Gastrocnemius medialis (tissue), 4 donors: ENCODE measurements around the gene TECPR2.

ENCODE experiments used
- POLR2A ChIP-seq, 2 donors: fragments of 450-650 bp; IDR thresholded peaks; one replicate each; pipeline ENCODE4 v1.6.1; 2017; ENCODE audit warnings: antibody characterized with exemption in 2 of 2, mild to moderate bottlenecking in 2 of 2, moderate library complexity in 2 of 2
- TF ChIP-seq, protein P1 (sequence below), 5 experiments: fragments of 450-650 bp in 3 of 5; fragments of 200-600 bp in 2 of 5; sonication (generic) in 2 of 5; IDR thresholded peaks in 4 of 5; conservative IDR thresholded peaks in 1 of 5; 1 replicate in 4 of 5; 2 replicates in 1 of 5; pipeline ENCODE4 v1.5.1; 2016 to 2019; ENCODE audit warnings: antibody characterized with exemption in 5 of 5, mild to moderate bottlenecking in 3 of 5, moderate library complexity in 3 of 5

- TF ChIP-seq, protein P1, sequence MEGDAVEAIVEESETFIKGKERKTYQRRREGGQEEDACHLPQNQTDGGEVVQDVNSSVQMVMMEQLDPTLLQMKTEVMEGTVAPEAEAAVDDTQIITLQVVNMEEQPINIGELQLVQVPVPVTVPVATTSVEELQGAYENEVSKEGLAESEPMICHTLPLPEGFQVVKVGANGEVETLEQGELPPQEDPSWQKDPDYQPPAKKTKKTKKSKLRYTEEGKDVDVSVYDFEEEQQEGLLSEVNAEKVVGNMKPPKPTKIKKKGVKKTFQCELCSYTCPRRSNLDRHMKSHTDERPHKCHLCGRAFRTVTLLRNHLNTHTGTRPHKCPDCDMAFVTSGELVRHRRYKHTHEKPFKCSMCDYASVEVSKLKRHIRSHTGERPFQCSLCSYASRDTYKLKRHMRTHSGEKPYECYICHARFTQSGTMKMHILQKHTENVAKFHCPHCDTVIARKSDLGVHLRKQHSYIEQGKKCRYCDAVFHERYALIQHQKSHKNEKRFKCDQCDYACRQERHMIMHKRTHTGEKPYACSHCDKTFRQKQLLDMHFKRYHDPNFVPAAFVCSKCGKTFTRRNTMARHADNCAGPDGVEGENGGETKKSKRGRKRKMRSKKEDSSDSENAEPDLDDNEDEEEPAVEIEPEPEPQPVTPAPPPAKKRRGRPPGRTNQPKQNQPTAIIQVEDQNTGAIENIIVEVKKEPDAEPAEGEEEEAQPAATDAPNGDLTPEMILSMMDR (IDR thresholded peaks at IDR 0.05 in 4 of 5, conservative IDR thresholded peaks at IDR 0.05 in 1 of 5): no peak
- no peak for TF ChIP-seq POLR2A (IDR thresholded peaks at IDR 0.05)
These were observed 54.9 kb downstream of the TECPR2 start for GRCh38 chr14:102417646-102418045.
